Body of pancreas (tissue), 4 donors: ENCODE data around the gene AHSA1. TPM values are rescaled to one million over a fixed set of nuclear protein-coding genes. Genes with fewer than 3 reads are reported as not detected.
"Not testable (repeated sequence)": the region's sequence is repeated elsewhere in the genome, so short reads cannot be mapped to it uniquely, and the experiment has no call there.

Source experiments
- ATAC-seq: fragments of 150-250 bp; one replicate; pipeline ENCODE4 v1.9.1; 2016
- DNase-seq, 4 donors: peaks; one replicate each; pipeline ENCODE4 v3.0.0-alpha.2; 2019
- H3K27ac ChIP-seq, 4 donors: fragments of 200-600 bp; sonication (generic); 1 replicate in 3 of 4; 2 replicates in 1 of 4; pipeline versions ENCODE4 v1.5.1 to v1.6.1; 2016 to 2019; ENCODE audit warnings: mild to moderate bottlenecking in 1 of 4, mixed read lengths in 1 of 4, moderate library complexity in 1 of 4
- H3K27me3 ChIP-seq, 2 donors: fragments of 200-600 bp; sonication (generic); one replicate each; pipeline ENCODE4 v1.6.0; 2016; ENCODE audit warnings: mild to moderate bottlenecking in 1 of 2
- H3K36me3 ChIP-seq, 2 donors: fragments of 200-600 bp; sonication (generic); replicated peaks in 1 of 2; 2 replicates each; pipeline ENCODE4 v1.5.1; 2016; ENCODE audit warnings: low read depth in 2 of 2; ENCODE audit not compliant: insufficient read depth in 1 of 2
- H3K4me1 ChIP-seq: fragments of 200-600 bp; sonication (generic); one replicate; pipeline ENCODE4 v1.6.0; 2016
- H3K4me3 ChIP-seq, 2 donors: fragments of 200-600 bp; sonication (generic); 1 replicate in 1 of 2; 2 replicates in 1 of 2; pipeline ENCODE4 v1.5.1; 2016 to 2019
- H3K9me3 ChIP-seq, 3 donors: fragments of 200-600 bp; sonication (generic); 1 replicate in 2 of 3; 2 replicates in 1 of 3; pipeline ENCODE4 v1.5.1; 2016
- CTCF ChIP-seq, 7 experiments: fragments of 450-650 bp in 4 of 7; fragments of 200-600 bp in 3 of 7; sonication (generic) in 3 of 7; IDR thresholded peaks; one replicate each; pipeline ENCODE4 v1.5.1; 2016 to 2019; ENCODE audit warnings: antibody characterized with exemption in 7 of 7
- POLR2A ChIP-seq, 3 donors: fragments of 450-650 bp; IDR thresholded peaks; one replicate each; pipeline ENCODE4 v1.6.1; 2016; ENCODE audit warnings: antibody characterized with exemption in 3 of 3, mild to moderate bottlenecking in 2 of 3
- WGBS, 2 donors: methylation state at CpG; one replicate each; pipeline ENCODE4 v1.1.5; 2017; 5-methylcytosine and 5-hydroxymethylcytosine counted together
- intact Hi-C: fragments of 100-400 bp; cut with DNase I; formaldehyde crosslinking; loops from one replicate; pipeline ENCODE4 v1.15.1; 2023
- total RNA-seq, 2 donors: library from RNA; depleted of rRNA; stranded (reverse); fragments of >200 nt; gene quantifications; one replicate each; pipeline ENCODE4 v1.1.0, GENCODE V29; 2016

The AHSA1 gene
- 10 to 100 TPM; 25.1 to 35.3 TPM for total RNA-seq

DNA sequence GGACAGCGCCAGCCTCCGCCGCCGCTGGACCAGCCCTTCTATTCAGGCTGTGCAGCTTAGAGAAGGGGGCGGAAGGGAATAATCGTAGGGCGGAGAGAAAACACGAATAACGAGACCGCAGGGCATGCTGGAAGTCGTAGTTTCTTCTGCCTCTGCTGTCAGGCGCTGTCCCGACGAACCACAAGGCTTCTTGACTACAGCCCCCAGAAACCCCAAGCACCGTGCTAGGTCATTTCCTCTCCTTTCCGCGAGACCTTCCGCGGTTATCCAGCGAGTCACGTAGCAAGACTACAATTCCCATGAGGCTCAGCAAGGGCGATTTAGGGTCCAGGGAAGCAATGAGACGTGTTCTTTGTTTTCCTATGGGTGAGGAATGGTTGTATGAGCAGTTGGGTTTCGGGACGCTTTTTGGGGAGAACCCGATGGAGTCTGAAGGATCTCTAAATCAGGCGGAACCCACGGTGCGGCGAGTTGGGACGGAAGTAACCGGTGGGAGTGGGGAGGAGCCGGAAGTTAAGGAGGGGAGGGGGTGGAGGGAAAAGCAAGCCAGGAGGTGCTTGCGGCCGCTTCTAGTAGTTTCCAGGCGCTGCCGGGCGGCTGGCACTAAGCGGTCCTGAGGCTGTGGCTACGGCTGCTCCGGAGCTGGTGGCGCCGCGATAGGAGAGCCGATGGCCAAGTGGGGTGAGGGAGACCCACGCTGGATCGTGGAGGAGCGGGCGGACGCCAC lies at the start of gene AHSA1, which contains the start of gene VIPAS39:
Gene AHSA1, plus strand, starts transcription at position 572 of the 727 bp plus-strand sequence. Its CDS starts 97 bp downstream, at position 669.
Gene VIPAS39, minus strand, starts transcription at position 80 of the 727 bp plus-strand sequence. CDS start 3,499 bp downstream, outside the sequence.
- WGBS, 2 donors, result 0 to 1% methylated on average over 43 to 50 of the region's 50 CpGs
- intact Hi-C loops, result loop anchor here (10.0 kb wide), 1 partner anchor 73 kb away; no protein-coding TSS in a partner anchor

DNA sequence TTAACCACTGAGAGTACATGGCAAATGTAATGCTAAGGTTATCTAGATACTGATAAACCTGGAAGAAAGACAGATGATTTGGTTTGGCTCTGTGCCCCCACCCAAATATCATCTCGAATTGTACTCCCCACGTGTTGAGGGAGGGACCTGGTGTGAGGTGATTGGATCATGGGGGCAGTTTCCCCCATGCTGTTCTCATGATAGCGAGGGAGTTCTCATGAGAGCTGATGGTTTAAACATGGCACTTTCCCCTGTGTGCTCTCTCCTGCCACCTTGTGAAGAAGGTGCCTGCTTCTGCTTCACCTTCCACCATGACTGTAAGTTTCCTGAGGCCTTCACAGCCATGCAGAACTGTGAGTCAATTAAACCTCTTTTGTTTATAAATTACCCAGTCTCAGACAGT lies 48.8 kb upstream of the AHSA1 start:
- Histone ChIP-seq H3K27me3 (no peaks in the 10 kb centered on the region), H3K4me1 (no peaks in the 10 kb centered on the region), H3K4me3 (no peak overlapping the region), H3K9me3 (no peaks in the 10 kb centered on the region), H3K36me3 (no peaks in the 10 kb centered on the region), H3K27ac (no peak overlapping the region)
- whole genome bisulfite sequencing, 2 donors, result 47 to 52% methylated on average over 3 of the region's 3 CpGs
- intact Hi-C loops, result no loop called here
- no peak for ATAC-seq
- no peak for DNase-seq
- TF ChIP-seq POLR2A (IDR thresholded peaks at IDR 0.05), result no peak

More for the DNA sequence above, at the start of gene AHSA1, which contains the start of gene VIPAS39:
- peaks cover 0 to 14% of the 10 kb centered on the region in 2 donors for H3K36me3 ChIP-seq
- H3K9me3 ChIP-seq, result no peaks in the 10 kb centered on the region
- ATAC-seq (peak; percentile 97), DNase-seq (peak; percentile 95 to 99 (median 96))
- peaks cover 20% of the 10 kb centered on the region for H3K4me1 ChIP-seq
- TF ChIP-seq CTCF (IDR thresholded peaks at IDR 0.05) (peak in 2 of 7 experiments; percentile 1 to 4), POLR2A (IDR thresholded peaks at IDR 0.05) (peak; percentile 39 to 84 (median 82))
- peak within 1 kb of the TSS; percentile 92 to 94 for H3K4me3 ChIP-seq
- H3K27me3 ChIP-seq, result no peaks in the 10 kb centered on the region
- peak within 1 kb of the TSS; percentile 82 to 96 (median 93) for H3K27ac ChIP-seq

- H3K4me3 ChIP-seq, H3K27me3 ChIP-seq, ATAC-seq, DNase-seq, H3K9me3 ChIP-seq, intact Hi-C loops, H3K27ac ChIP-seq, H3K4me1 ChIP-seq, H3K36me3 ChIP-seq: not testable (repeated sequence)
- 87 to 88% methylated on average over 10 of the region's 10 CpGs for WGBS, 2 donors
Measured at GRCh38 chr14:77415403-77416030, 42.4 kb upstream of the AHSA1 start.

DNA sequence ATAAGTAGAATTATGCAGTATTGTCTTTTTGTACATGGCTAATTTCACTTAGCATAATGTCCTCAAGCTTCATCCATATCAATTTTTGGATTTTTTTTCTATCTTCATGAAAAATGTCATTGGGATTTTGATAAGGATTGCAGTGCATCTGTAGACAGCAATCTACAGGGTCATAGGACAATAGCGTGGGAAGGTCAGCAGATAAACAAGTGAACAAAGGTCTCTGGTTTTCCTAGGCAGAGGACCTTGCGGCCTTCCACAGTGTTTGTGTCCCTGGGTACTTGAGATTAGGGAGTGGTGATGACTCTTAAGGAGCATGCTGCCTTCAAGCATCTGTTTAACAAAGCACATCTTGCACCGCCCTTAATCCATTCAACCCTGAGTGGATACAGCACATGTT lies 41.8 kb upstream of the AHSA1 start:
- H3K36me3 ChIP-seq, H3K4me3 ChIP-seq, H3K4me1 ChIP-seq, intact Hi-C loops, H3K27me3 ChIP-seq, H3K27ac ChIP-seq, DNase-seq, ATAC-seq, H3K9me3 ChIP-seq: not testable (repeated sequence)
- WGBS, 2 donors, result 81 to 87% methylated on average over 2 to 3 of the region's 3 CpGs

DNA sequence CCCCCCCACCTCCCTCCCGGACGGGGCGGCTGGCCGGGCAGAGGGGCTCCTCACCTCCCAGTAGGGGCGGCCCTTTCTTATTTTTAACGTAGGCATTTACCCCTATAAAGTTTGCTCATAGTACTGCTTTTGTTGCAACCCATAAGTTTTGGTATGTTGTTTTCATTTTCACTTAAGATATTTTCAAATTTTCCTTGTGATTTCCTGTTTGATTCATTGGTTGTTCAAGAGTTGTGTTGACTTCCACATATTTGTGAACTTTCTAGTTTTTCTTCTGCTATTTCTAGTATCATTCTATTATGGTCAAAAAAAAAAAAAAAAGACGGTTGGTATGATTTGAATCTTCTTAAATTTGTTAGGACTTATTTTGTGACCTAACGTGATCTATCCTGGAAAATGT lies 41.1 kb upstream of the AHSA1 start:
- TF ChIP-seq CTCF (IDR thresholded peaks at IDR 0.05), result no peak
- TF ChIP-seq POLR2A (IDR thresholded peaks at IDR 0.05), result no peak
- no peaks in the 10 kb centered on the region for H3K4me1 ChIP-seq
- H3K4me3 ChIP-seq, result no peak overlapping the region
- WGBS, 2 donors, result 89 to 90% methylated on average over 8 of the region's 8 CpGs
- H3K9me3 ChIP-seq, result peaks cover 0 to 4% (median 0%) of the 10 kb centered on the region in 3 donors
- no peak for DNase-seq
- H3K27ac ChIP-seq, result no peak overlapping the region
- ATAC-seq, result no peak
- H3K36me3 ChIP-seq, result no peaks in the 10 kb centered on the region
- intact Hi-C loops, result no loop called here
- no peaks in the 10 kb centered on the region for H3K27me3 ChIP-seq

DNA sequence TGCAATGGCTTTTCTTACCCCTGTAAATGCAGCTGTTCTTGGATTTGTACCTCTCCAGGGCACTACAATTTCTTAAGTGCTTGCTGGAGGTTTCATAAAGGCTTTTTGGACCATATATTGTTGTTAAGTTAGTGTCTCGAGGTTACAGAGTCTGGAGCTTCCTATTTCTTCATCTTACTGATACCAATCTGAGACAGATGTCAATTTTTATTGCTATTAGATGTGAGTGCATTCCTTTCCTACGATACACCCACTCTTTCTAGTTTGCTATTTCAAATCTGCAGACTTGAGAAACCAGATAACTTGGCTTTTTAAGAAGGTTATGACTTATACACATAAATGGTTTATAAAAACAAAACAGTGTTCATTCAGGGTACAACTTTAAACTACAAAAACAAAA lies 36.7 kb upstream of the AHSA1 start:
- ATAC-seq (no peak), DNase-seq (no peak)
- Histone ChIP-seq H3K36me3 (peaks cover 0 to 19% of the 10 kb centered on the region in 2 donors), H3K27me3 (no peaks in the 10 kb centered on the region), H3K4me3 (no peak overlapping the region), H3K4me1 (no peaks in the 10 kb centered on the region), H3K9me3 (peaks cover 0 to 4% (median 0%) of the 10 kb centered on the region in 3 donors), H3K27ac (no peak overlapping the region)
- intact Hi-C loops, result no loop called here
- WGBS, 2 donors, result 50 to 100% methylated on average over 2 of the region's 2 CpGs
- no peak for TF ChIP-seq CTCF (IDR thresholded peaks at IDR 0.05)
- TF ChIP-seq POLR2A (IDR thresholded peaks at IDR 0.05), result no peak
